PC-9 (cell line): ENCODE measurements around the gene AGAP1.

Experiments
- EZH2 ChIP-seq: fragments of 200-600 bp; sonication (generic); IDR thresholded peaks from 2 replicates; pipeline ENCODE4 v1.8.0; 2017; ENCODE audit warnings: antibody characterized with exemption, low read depth
- TF ChIP-seq, protein P1 (sequence below): fragments of 200-600 bp; sonication (generic); conservative IDR thresholded peaks from 2 replicates; pipeline ENCODE4 v1.6.1; 2017; ENCODE audit warnings: mixed run types, antibody characterized with exemption, mild to moderate bottlenecking, moderate library complexity

DNA sequence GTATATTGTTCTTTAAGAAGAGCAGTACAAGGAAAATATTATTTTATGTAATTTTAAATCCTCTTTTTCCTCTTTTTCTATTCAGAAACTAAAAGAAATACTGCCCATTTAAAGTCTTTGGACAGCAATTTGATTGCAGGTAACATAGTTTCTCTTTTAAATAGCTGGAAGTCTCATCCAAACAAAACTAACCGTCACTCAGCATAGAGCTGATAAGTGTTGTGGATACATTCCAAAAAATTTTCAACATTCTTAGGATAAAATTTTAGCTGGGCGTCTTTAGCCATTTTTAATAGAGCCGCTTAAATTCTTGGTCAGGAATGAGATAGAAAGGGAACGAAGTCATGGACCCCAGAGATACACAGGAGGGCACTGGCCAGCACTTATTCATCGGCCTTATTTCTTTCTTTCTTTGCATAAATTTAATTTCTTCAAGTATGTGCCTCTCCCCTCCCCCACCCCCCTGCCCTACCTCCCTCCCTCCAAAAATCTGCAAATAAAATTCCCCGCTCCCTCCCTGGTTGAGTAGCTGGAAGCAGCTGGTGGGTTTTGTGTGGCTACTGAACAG is 592.6 kb downstream of the AGAP1 start:
- TF ChIP-seq EZH2 = no peak
- TF ChIP-seq, protein P1, sequence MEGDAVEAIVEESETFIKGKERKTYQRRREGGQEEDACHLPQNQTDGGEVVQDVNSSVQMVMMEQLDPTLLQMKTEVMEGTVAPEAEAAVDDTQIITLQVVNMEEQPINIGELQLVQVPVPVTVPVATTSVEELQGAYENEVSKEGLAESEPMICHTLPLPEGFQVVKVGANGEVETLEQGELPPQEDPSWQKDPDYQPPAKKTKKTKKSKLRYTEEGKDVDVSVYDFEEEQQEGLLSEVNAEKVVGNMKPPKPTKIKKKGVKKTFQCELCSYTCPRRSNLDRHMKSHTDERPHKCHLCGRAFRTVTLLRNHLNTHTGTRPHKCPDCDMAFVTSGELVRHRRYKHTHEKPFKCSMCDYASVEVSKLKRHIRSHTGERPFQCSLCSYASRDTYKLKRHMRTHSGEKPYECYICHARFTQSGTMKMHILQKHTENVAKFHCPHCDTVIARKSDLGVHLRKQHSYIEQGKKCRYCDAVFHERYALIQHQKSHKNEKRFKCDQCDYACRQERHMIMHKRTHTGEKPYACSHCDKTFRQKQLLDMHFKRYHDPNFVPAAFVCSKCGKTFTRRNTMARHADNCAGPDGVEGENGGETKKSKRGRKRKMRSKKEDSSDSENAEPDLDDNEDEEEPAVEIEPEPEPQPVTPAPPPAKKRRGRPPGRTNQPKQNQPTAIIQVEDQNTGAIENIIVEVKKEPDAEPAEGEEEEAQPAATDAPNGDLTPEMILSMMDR = no peak
